GM12878 (cell line): ENCODE results near the gene CRYL1. TPM values are rescaled to one million over a fixed set of nuclear protein-coding genes. Genes with fewer than 3 reads are reported as not detected.

ENCODE experiments used
- ATAC-seq: fragments of 200-7000 bp; cut with Tn5 transposase; 3 replicates; pipeline ENCODE4 v1.9.1; 2020; ENCODE audit warnings: mild to moderate bottlenecking, moderate library complexity
- BruUV-seq: library from RNA; stranded (reverse); fragments of 400-500 nt; replicated peaks from 2 replicates; lab custom pipeline; 2021; lab: Mats Ljungman, UMichigan
- CTCF ChIA-PET: fragments of 300-600 bp; sonication (Branson Sonifier 250); formaldehyde crosslinking; extraction: SDS; loops from one replicate; lab custom pipeline; 2021; ENCODE audit warnings: inconsistent platforms; lab: Yijun Ruan, JAX
- POLR2A ChIA-PET: fragments of 350-600 bp; formaldehyde crosslinking; extraction: SDS; loops from one replicate; lab custom pipeline; 2021; ENCODE audit warnings: inconsistent platforms; lab: Charles Lee
- RAD21 ChIA-PET: fragments of 300-600 bp; sonication (Branson Sonifier 250); formaldehyde crosslinking; loops from one replicate; lab custom pipeline; 2023; ENCODE audit warnings: antibody characterized with exemption; ENCODE audit not compliant: unreplicated experiment; lab: Charles Lee
- SMC1A ChIA-PET: fragments of 300-600 bp; sonication (Branson Sonifier 250); formaldehyde crosslinking; loops from one replicate; lab custom pipeline; 2023; ENCODE audit not compliant: unreplicated experiment, uncharacterized antibody; lab: Charles Lee
- DNase-seq: peaks from one replicate; pipeline ENCODE4 v3.0.0-alpha.2; 2011; ENCODE audit warnings: low read depth, low spot score
- FAIRE-seq: peaks from 3 replicates; lab custom pipeline; 2011; peaks lifted over from hg19 to GRCh38; lab: Jason Lieb, UNC
- H2AFZ ChIP-seq: 2 replicates; pipeline ENCODE4 v1.6.0; 2011; ENCODE audit warnings: low read depth, low read length, control low read depth; ENCODE audit not compliant: control insufficient read depth
- H3K27ac ChIP-seq: 2 replicates; pipeline ENCODE4 v1.5.1; 2011; ENCODE audit warnings: control low read depth; ENCODE audit not compliant: control insufficient read depth, insufficient read depth
- H3K27me3 ChIP-seq, 2 experiments: replicated peaks in 1 of 2; 2 replicates each; pipeline versions ENCODE4 v1.6.0 to v1.6.1; 2011; ENCODE audit warnings: low read length in 1 of 2; ENCODE audit not compliant: control insufficient read depth in 2 of 2, insufficient read depth in 2 of 2
- H3K36me3 ChIP-seq, 2 experiments: 2 replicates each; pipeline ENCODE4 v1.5.1; 2011; ENCODE audit warnings: low read length in 1 of 2; ENCODE audit not compliant: control insufficient read depth in 2 of 2, insufficient read depth in 2 of 2
- H3K4me1 ChIP-seq: 2 replicates; pipeline ENCODE4 v1.6.1; 2011; ENCODE audit warnings: mild to moderate bottlenecking, low read length, moderate library complexity, mixed read lengths; ENCODE audit not compliant: control insufficient read depth, insufficient read depth
- H3K4me2 ChIP-seq: 2 replicates; pipeline ENCODE4 v1.6.0; 2011; ENCODE audit warnings: control low read depth; ENCODE audit not compliant: control insufficient read depth, insufficient read depth
- H3K4me3 ChIP-seq: fragments of 200-600 bp; sonication (generic); 2 replicates; pipeline ENCODE4 v1.5.1; 2016
- H3K79me2 ChIP-seq: 2 replicates; pipeline ENCODE4 v1.6.0; 2011; ENCODE audit warnings: low read length; ENCODE audit not compliant: control insufficient read depth, insufficient read depth
- H3K9ac ChIP-seq: 2 replicates; pipeline ENCODE4 v1.8.0; 2011; ENCODE audit warnings: low read length, control low read depth, mixed read lengths; ENCODE audit not compliant: control insufficient read depth, insufficient read depth
- H3K9me3 ChIP-seq: replicated peaks from 3 replicates; pipeline ENCODE4 v1.5.1; 2011; ENCODE audit warnings: mild to moderate bottlenecking, low read length; ENCODE audit not compliant: control insufficient read depth, insufficient read depth
- H4K20me1 ChIP-seq: 2 replicates; pipeline ENCODE4 v1.6.0; 2011; ENCODE audit not compliant: control insufficient read depth, insufficient read depth
- BACH1 ChIP-seq: fragments of 450-650 bp; IDR thresholded peaks from 2 replicates; pipeline ENCODE4 v1.6.1; 2017; ENCODE audit warnings: mild to moderate bottlenecking, borderline replicate concordance
- FOS ChIP-seq: IDR thresholded peaks from 3 replicates; pipeline ENCODE4 v1.6.1; 2011; ENCODE audit warnings: borderline replicate concordance; ENCODE audit not compliant: insufficient read length; ENCODE audit errors: extremely low read depth
- MLLT1 ChIP-seq: fragments of 450-650 bp; IDR thresholded peaks from 2 replicates; pipeline ENCODE4 v1.6.1; 2016; ENCODE audit warnings: mild to moderate bottlenecking
- NFYB ChIP-seq: IDR thresholded peaks from 2 replicates; pipeline ENCODE4 v1.6.1; 2011; ENCODE audit warnings: low read depth, mild to moderate bottlenecking, low read length, improper control_type of control experiment, moderate library complexity; ENCODE audit not compliant: insufficient read depth
- POU2F2 ChIP-seq: IDR thresholded peaks from 3 replicates; pipeline ENCODE4 v1.6.1; 2011; ENCODE audit warnings: low read depth, mild to moderate bottlenecking, low read length, borderline replicate concordance
- SMARCA5 ChIP-seq: fragments of 450-650 bp; IDR thresholded peaks from 2 replicates; pipeline ENCODE4 v1.6.1; 2017; ENCODE audit warnings: mild to moderate bottlenecking
- TBL1XR1 ChIP-seq: IDR thresholded peaks from 2 replicates; pipeline ENCODE4 v1.6.1; 2012; ENCODE audit warnings: low read depth, low read length, improper control_type of control experiment
- ZBED1 ChIP-seq: IDR thresholded peaks from 2 replicates; pipeline ENCODE4 v1.6.1; 2016; ENCODE audit warnings: borderline replicate concordance
- ZBTB33 ChIP-seq: fragments of 450-650 bp; IDR thresholded peaks from 2 replicates; pipeline ENCODE4 v1.6.1; 2017; ENCODE audit warnings: mild to moderate bottlenecking
- ZSCAN29 ChIP-seq: fragments of 450-650 bp; IDR thresholded peaks from 2 replicates; pipeline ENCODE4 v1.6.1; 2017; ENCODE audit warnings: mild to moderate bottlenecking, moderate library complexity
- WGBS: methylation state at CpG from one replicate; pipeline ENCODE4 v1.1.6; 2016; ENCODE audit warnings: low lambda C conversion rate; ENCODE audit not compliant: insufficient replicate concordance, insufficient coverage; ENCODE audit errors: missing lambda C conversion rate; 5-methylcytosine and 5-hydroxymethylcytosine counted together
- in situ Hi-C: fragments of 300-500 bp; cut with MboI; formaldehyde crosslinking; loops from 9 replicates; pipeline ENCODE4 v1.14.3; 2018; ENCODE audit warnings: mixed read lengths
- intact Hi-C: fragments of 100-400 bp; cut with micrococcal nuclease; formaldehyde crosslinking; loops from one replicate; pipeline ENCODE4 v1.14.2; 2022; ENCODE audit not compliant: unreplicated experiment
- polyA plus RNA-seq, 11 experiments: library from polyadenylated mRNA; depleted of rRNA in 4 of 11; unstranded in 6 of 11; stranded (reverse) in 5 of 11; fragments of >200 nt; fragmentation: Nextera tagmentation in 4 of 11; fragmentation: Illumina TruSeq in 1 of 11; extraction: Ambion mirVana in 4 of 11; extraction: Trizol in 1 of 11; gene quantifications; 1 replicate in 1 of 11; 2 replicates in 10 of 11; pipeline versions ENCODE4 v1.2.1 to v1.2.3, GENCODE V29; 2011 to 2016; ENCODE audit warnings: inconsistent platforms in 2 of 11, missing spikeins in 2 of 11, low read depth in 1 of 11
- total RNA-seq, 4 experiments: library from RNA; depleted of rRNA in 3 of 4; stranded (reverse); fragments of >200 nt in 3 of 4; fragmentation: Illumina TruSeq in 1 of 4; extraction: Trizol in 1 of 4; gene quantifications; 2 replicates each; pipeline versions ENCODE4 v1.2.1 to v1.2.3, GENCODE V29; 2013 to 2021

CRYL1 gene
- total and polyA plus RNA-seq, 10 of the 15 experiments (the other 5 are each of a cell fraction or from before 2014, with no cell fraction given), result 5.5 to 36.7 (median 12.2) TPM

- ChIA-PET POLR2A (no interaction called here), RAD21 (no interaction called here)
- Histone ChIP-seq H2AFZ (no peak overlapping the region), H4K20me1 (no peaks in the 10 kb centered on the region), H3K79me2 (no peaks in the 10 kb centered on the region), H3K4me1 (peaks cover 15% of the 10 kb centered on the region)
- in situ Hi-C loops, result no loop called here
- no peak for ATAC-seq
- WGBS, result 74% methylated on average over 3 of the region's 3 CpGs
- no TSS peak for BruUV-seq
- no peak for TF ChIP-seq SMARCA5
- TF ChIP-seq ZBED1, result no peak
- no peak for TF ChIP-seq TBL1XR1
- TF ChIP-seq, all 136 proteins: peak for 0
- DNase-seq (no peak), FAIRE-seq (no peak)
- no peaks in the 10 kb centered on the region for H3K27me3 ChIP-seq
- no peaks in the 10 kb centered on the region for H3K36me3 ChIP-seq
- no peak overlapping the region for H3K9ac ChIP-seq
- intact Hi-C loops, result no loop called here
- ChIA-PET CTCF (interaction anchor here (1.2 kb wide), 1 partner anchor 11 kb away, joined by 4 read pairs; no protein-coding TSS in a partner anchor), SMC1A (no interaction called here)
- H3K9me3 ChIP-seq, result no peaks in the 10 kb centered on the region
- H3K27ac ChIP-seq, result no peak overlapping the region
- no peak overlapping the region for H3K4me3 ChIP-seq
- H3K4me2 ChIP-seq, result no peak overlapping the region
Observed at GRCh38 chr13:20477394-20477793, 48.3 kb downstream of the CRYL1 start.

GRCh38 chr13:20475927-20476691 is 49.5 kb downstream of the CRYL1 start:
- Histone ChIP-seq H3K36me3 (no peaks in the 10 kb centered on the region), H3K9me3 (no peaks in the 10 kb centered on the region), H3K27ac (peak overlapping the region; percentile 60), H3K4me3 (0 out of 2 replicates have a peak overlapping the region, but pooled peaks have one; percentile 3), H3K4me1 (peaks cover 15% of the 10 kb centered on the region), H3K27me3 (no peaks in the 10 kb centered on the region), H2AFZ (peak overlapping the region; percentile 78), H3K9ac (peak overlapping the region; percentile 40; the same call in 1 of the 2 replicates), H3K4me2 (peak overlapping the region; percentile 60), H4K20me1 (no peaks in the 10 kb centered on the region), H3K79me2 (no peaks in the 10 kb centered on the region)
- WGBS, result 41% methylated on average over 17 of the region's 18 CpGs
- BruUV-seq, result no TSS peak
- ChIA-PET SMC1A (no interaction called here), POLR2A (no interaction called here), CTCF (interaction anchor here (0.7 to 1.6 kb wide), 4 partner anchors 12 to 353 kb away, joined by 3 to 4 read pairs (median 3); no protein-coding TSS in a partner anchor), RAD21 (interaction anchor here (1.1 to 1.2 kb wide), 2 partner anchors 17 to 64 kb away, joined by 3 to 6 read pairs; no protein-coding TSS in a partner anchor)
- intact Hi-C loops, result no loop called here
- peak; percentile 97 for ATAC-seq
- in situ Hi-C loops, result no loop called here
- peak; percentile 99 for FAIRE-seq
- DNase-seq, result peak; percentile 65
- TF ChIP-seq POU2F2, result peak; percentile 51; the same call in 2 of the 3 replicates
- TF ChIP-seq ZBED1, result peak; percentile 56; the same call in 1 of the 2 replicates
- no peak for TF ChIP-seq ZSCAN29
- no peak for TF ChIP-seq ZBTB33
- TF ChIP-seq NFYB, result no peak
- TF ChIP-seq BACH1, result no peak
- 0 out of 2 replicates have a peak, but pooled peaks have one; percentile 20 for TF ChIP-seq MLLT1
- TF ChIP-seq FOS, result no peak
